AG08395 (cell line): ENCODE data around the gene BORCS5.
"Not testable (repeated sequence)": the region's sequence is repeated elsewhere in the genome, so short reads cannot be mapped to it uniquely, and the experiment has no call there.

ENCODE experiments used
- DNase-seq: peaks from one replicate; pipeline ENCODE4 v3.0.0; 2012; ENCODE audit warnings: mixed read lengths, low spot score

The BORCS5 gene

GRCh38 chr12:12392413-12392812 is 35.5 kb downstream of the BORCS5 start:
- no peak for DNase-seq

- no peak for DNase-seq
Measured at GRCh38 chr12:12393171-12393570, 36.3 kb downstream of the BORCS5 start.

- DNase-seq = no peak
Measured at GRCh38 chr12:12396694-12397093, 39.8 kb downstream of the BORCS5 start.

- no peak for DNase-seq
Measured at GRCh38 chr12:12397184-12397583, 40.3 kb downstream of the BORCS5 start.

GRCh38 chr12:12398026-12398859 is 41.4 kb downstream of the BORCS5 start:
- DNase-seq = peak; percentile 93

GRCh38 chr12:12399161-12399560 is 42.3 kb downstream of the BORCS5 start:
- no peak for DNase-seq

GRCh38 chr12:12399776-12400305 is 43.0 kb downstream of the BORCS5 start:
- DNase-seq = no peak

GRCh38 chr12:12400793-12401192 is 43.9 kb downstream of the BORCS5 start:
- DNase-seq = no peak

- no peak for DNase-seq
Measured at GRCh38 chr12:12403264-12404248, 46.7 kb downstream of the BORCS5 start.

GRCh38 chr12:12404297-12404696 is 47.4 kb downstream of the BORCS5 start:
- no peak for DNase-seq

- DNase-seq = no peak
Measured at GRCh38 chr12:12405882-12406281, 49.0 kb downstream of the BORCS5 start.

- no peak for DNase-seq
Measured at GRCh38 chr12:12406762-12407161, 49.9 kb downstream of the BORCS5 start.

GRCh38 chr12:12408265-12408690 is 51.4 kb downstream of the BORCS5 start:
- no peak for DNase-seq

- not testable (repeated sequence) for DNase-seq
Measured at GRCh38 chr12:12409337-12409736, 52.5 kb downstream of the BORCS5 start.

- DNase-seq = no peak
Measured at GRCh38 chr12:12415886-12416285, 59.0 kb downstream of the BORCS5 start.

- DNase-seq = not testable (repeated sequence)
Measured at GRCh38 chr12:12419165-12419564, 62.3 kb downstream of the BORCS5 start.

- DNase-seq = no peak
Measured at GRCh38 chr12:12423367-12423766, 66.5 kb downstream of the BORCS5 start.

GRCh38 chr12:12425001-12425400 is 68.1 kb downstream of the BORCS5 start:
- no peak for DNase-seq

GRCh38 chr12:12425616-12426015 is 68.7 kb downstream of the BORCS5 start:
- DNase-seq = peak; percentile 32

- DNase-seq = no peak
Measured at GRCh38 chr12:12427568-12427967, 70.7 kb downstream of the BORCS5 start.

GRCh38 chr12:12428047-12428446 is 71.2 kb downstream of the BORCS5 start:
- no peak for DNase-seq

- DNase-seq = no peak
Measured at GRCh38 chr12:12428961-12429657, 72.2 kb downstream of the BORCS5 start.
